Germinal center (tissue), 1 donor: Measurements from ENCODE around the gene HSD17B7.
"Not testable (repeated sequence)": the region's sequence is repeated elsewhere in the genome, so short reads cannot be mapped to it uniquely, and the experiment has no call there.

ENCODE experiments used
- DNase-seq: peaks from one replicate; pipeline ENCODE4 v3.0.0; 2012; ENCODE audit warnings: mixed read lengths, low spot score

The HSD17B7 gene

GRCh38 chr1:162807503-162807902 is 17.0 kb downstream of the HSD17B7 start:
- not testable (repeated sequence) for DNase-seq

GRCh38 chr1:162812357-162812756 is 21.9 kb downstream of the HSD17B7 start:
- not testable (repeated sequence) for DNase-seq

- not testable (repeated sequence) for DNase-seq
Observed at GRCh38 chr1:162818136-162818535, 27.6 kb downstream of the HSD17B7 start.

- not testable (repeated sequence) for DNase-seq
Observed at GRCh38 chr1:162818666-162819065, 28.2 kb downstream of the HSD17B7 start.

GRCh38 chr1:162822391-162823200 is 32.1 kb downstream of the HSD17B7 start:
- peak; percentile 5 for DNase-seq

GRCh38 chr1:162823231-162823630 is 32.7 kb downstream of the HSD17B7 start:
- DNase-seq, result no peak

- no peak for DNase-seq
Observed at GRCh38 chr1:162823771-162824525, 33.4 kb downstream of the HSD17B7 start.

GRCh38 chr1:162829268-162829667 is 38.8 kb downstream of the HSD17B7 start:
- no peak for DNase-seq

GRCh38 chr1:162832470-162832869 is 42.0 kb downstream of the HSD17B7 start:
- no peak for DNase-seq

GRCh38 chr1:162835157-162835899 is 44.8 kb downstream of the HSD17B7 start:
- DNase-seq, result no peak

- DNase-seq, result no peak
Observed at GRCh38 chr1:162838863-162839262, 48.4 kb downstream of the HSD17B7 start.

GRCh38 chr1:162840250-162840839 is 49.8 kb downstream of the HSD17B7 start:
- DNase-seq, result no peak

- no peak for DNase-seq
Observed at GRCh38 chr1:162844153-162844552, 53.7 kb downstream of the HSD17B7 start.

GRCh38 chr1:162846256-162847212 is 56.0 kb downstream of the HSD17B7 start:
- no peak for DNase-seq

- peak; percentile 55 for DNase-seq
Observed at GRCh38 chr1:162847839-162848453, 57.4 kb downstream of the HSD17B7 start.

- DNase-seq, result no peak
Observed at GRCh38 chr1:162849711-162850110, 59.2 kb downstream of the HSD17B7 start.

- DNase-seq, result no peak
Observed at GRCh38 chr1:162851341-162851740, 60.8 kb downstream of the HSD17B7 start.

GRCh38 chr1:162854245-162854882 is 63.9 kb downstream of the HSD17B7 start:
- peak; percentile 54 for DNase-seq

- DNase-seq, result no peak
Observed at GRCh38 chr1:162855461-162856150, 65.1 kb downstream of the HSD17B7 start.
